Bronchial smooth muscle cell (primary cell): Measurements from ENCODE around the gene PON2. TPM values are rescaled to one million over a fixed set of nuclear protein-coding genes. Genes with fewer than 3 reads are reported as not detected.

Source experiments
- total RNA-seq: library from RNA; depleted of rRNA; stranded (reverse); fragments of >200 nt; gene quantifications from 2 replicates; pipeline ENCODE4 v1.2.1, GENCODE V29; 2014

Gene PON2
- 22.2 and 39.7 TPM in 2 replicates for total RNA-seq

GRCh38 chr7:95434557-95435421 lies at the start of gene PON2:
PON2 (minus strand) TSS chr7:95435028; CDS start chr7:95434951, 77 bp downstream.

GRCh38 chr7:95396136-95397032 lies 38.4 kb downstream of the PON2 start, which contains the start of gene PON3:
PON3 (minus strand) TSS chr7:95396375; CDS start chr7:95396350, 25 bp downstream.

Other genes with a start within 250 kb of the PON2 start
- not detected in 2 replicates for gene PON1, start 110.5 kb downstream of the PON2 start, total RNA-seq
- gene PON3, start 38.7 kb downstream of the PON2 start, total RNA-seq = under 0.01 TPM in 1 of 2 replicates, not detected in the other
- gene ASB4, start 50.9 kb upstream of the PON2 start, total RNA-seq = not detected in 2 replicates
- gene PDK4, start 161.5 kb upstream of the PON2 start, total RNA-seq = 0.47 and 0.94 TPM in 2 replicates